Measurements from ENCODE around the gene IL36G.

IL36G gene

DNA sequence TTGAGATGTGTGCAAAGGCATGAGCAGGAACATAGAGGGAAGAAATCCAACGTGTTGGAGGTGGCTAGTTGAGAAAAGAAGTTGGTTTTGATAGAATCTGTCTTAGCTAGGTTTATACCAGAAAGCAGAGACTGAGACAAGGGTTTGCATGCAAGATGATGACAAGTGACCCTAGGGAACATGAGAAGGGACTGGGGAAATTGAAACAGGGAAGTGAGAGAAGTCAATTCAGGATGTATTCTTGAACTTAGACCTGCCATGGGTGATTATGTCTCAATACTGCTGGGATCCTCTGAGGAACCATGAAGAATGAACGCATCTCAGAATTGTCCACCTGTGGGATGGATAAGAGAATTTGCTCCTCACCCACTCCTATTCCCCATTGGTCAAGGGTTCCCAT is 47.9 kb downstream of the IL36G start:
- TF ChIP-seq CTCF (IDR thresholded peaks at IDR 0.05; ENCODE audit: low read depth, low read length, missing control alignments), result no peak
- no peak for DNase-seq (ENCODE audit: extremely low read depth, low read depth)
- H3K4me3 ChIP-seq (replicated peaks; ENCODE audit: low read depth, low read length), result no peak overlapping the region

DNA sequence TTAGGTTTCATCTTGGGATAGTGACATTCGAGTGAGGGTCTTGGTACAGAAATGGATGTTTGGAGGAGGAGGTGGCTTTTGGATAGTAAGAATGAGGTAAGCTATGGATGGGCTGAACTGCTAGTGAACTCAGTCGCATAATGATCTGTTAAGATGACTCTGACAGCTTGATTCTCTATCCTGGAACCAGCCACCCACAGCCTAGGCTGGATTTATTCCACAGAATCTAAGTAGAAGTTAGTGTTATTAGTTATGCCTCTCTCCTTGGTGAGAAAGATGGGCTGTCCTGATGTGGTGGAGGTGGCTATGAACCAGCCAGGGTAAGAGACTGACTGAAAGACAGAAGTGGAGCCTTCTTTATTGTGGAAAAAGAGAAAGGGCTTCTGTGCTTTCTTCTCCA is 49.9 kb downstream of the IL36G start:
- TF ChIP-seq CTCF (IDR thresholded peaks at IDR 0.05; ENCODE audit: low read depth, low read length, missing control alignments), result no peak
- no peak for DNase-seq (ENCODE audit: extremely low read depth, low read depth)
- H3K4me3 ChIP-seq (replicated peaks; ENCODE audit: low read depth, low read length), result no peak overlapping the region

GRCh38 chr2:113028112-113028511 is 50.3 kb downstream of the IL36G start:
- TF ChIP-seq CTCF (IDR thresholded peaks at IDR 0.05; ENCODE audit: low read depth, low read length, missing control alignments), result no peak

DNA sequence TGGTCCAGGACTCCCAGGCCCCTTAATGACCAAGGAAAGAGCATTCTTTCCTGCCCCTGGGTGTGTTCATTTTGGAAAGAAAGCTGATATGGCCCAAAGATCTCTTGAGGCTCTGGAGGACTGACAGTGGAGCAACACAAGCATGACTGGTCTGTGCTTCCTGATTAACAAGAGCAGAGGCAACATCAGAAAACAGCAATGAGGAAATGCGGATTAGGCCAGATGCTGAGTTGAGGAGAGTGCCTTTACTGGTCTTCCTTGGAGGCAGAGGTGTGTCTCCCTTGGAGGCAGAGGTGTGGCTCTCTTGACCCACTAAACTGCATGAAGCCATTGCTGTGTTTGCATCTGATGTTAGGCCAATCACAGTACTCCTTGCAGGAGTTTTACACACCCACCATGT is 54.9 kb downstream of the IL36G start:
- no peak for TF ChIP-seq CTCF (IDR thresholded peaks at IDR 0.05; ENCODE audit: low read depth, low read length, missing control alignments)
- DNase-seq (ENCODE audit: extremely low read depth, low read depth), result no peak

More at GRCh38 chr2:113028112-113028511, 50.3 kb downstream of the IL36G start:
- DNase-seq (ENCODE audit: extremely low read depth, low read depth), result no peak
- H3K4me3 ChIP-seq (replicated peaks; ENCODE audit: low read depth, low read length), result no peak overlapping the region

DNA sequence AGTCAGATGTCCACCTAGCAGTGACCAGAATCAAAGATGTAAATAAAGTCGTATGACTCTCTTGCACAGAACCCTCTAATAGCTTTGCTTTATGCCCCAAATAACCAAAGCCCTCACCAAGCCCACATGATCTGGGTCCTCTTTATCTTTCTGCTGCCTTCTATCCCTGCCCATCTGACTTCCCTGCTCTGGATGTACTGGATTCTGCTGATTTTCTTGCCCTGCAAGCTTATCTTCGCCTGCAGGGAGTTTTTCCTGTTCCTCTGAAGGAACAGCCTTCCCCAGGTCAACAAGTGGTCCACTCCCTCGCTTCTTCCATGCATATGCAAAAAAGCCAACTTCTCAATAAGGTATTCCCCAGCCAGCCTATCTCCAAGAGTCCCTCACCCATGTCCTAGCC is 56.2 kb downstream of the IL36G start:
- no peak overlapping the region for H3K4me3 ChIP-seq (replicated peaks; ENCODE audit: low read depth, low read length)
- no peak for TF ChIP-seq CTCF (IDR thresholded peaks at IDR 0.05; ENCODE audit: low read depth, low read length, missing control alignments)
- DNase-seq (ENCODE audit: extremely low read depth, low read depth), result no peak

More for the DNA sequence above, 54.9 kb downstream of the IL36G start:
- H3K4me3 ChIP-seq (replicated peaks; ENCODE audit: low read depth, low read length), result no peak overlapping the region

All from HFF-Myc (cell line).